Neural progenitor cell (in vitro differentiated cells): ENCODE measurements around the gene RYR3. TPM values are rescaled to one million over a fixed set of nuclear protein-coding genes. Genes with fewer than 3 reads are reported as not detected.

Source experiments
- DNase-seq: peaks from one replicate; pipeline ENCODE4 v3.0.0-alpha.2; 2016; ENCODE audit warnings: low spot score
- H2AFZ ChIP-seq: fragments of 200-600 bp; sonication (generic); replicated peaks from 2 replicates; pipeline ENCODE4 v1.6.1; 2016; ENCODE audit warnings: antibody characterized with exemption
- H3F3A ChIP-seq: fragments of 200-600 bp; sonication (generic); 2 replicates; pipeline ENCODE4 v1.6.1; 2016; ENCODE audit warnings: antibody characterized with exemption, low read depth
- H3K27ac ChIP-seq: fragments of 200-600 bp; sonication (generic); 2 replicates; pipeline ENCODE4 v1.5.1; 2016; ENCODE audit warnings: mild to moderate bottlenecking
- H3K27me3 ChIP-seq: fragments of 200-600 bp; sonication (generic); 2 replicates; pipeline ENCODE4 v1.6.1; 2016; ENCODE audit warnings: mild to moderate bottlenecking, moderate library complexity
- H3K36me3 ChIP-seq: fragments of 200-600 bp; sonication (generic); 2 replicates; pipeline ENCODE4 v1.5.1; 2016
- H3K4me1 ChIP-seq: fragments of 200-600 bp; sonication (generic); 2 replicates; pipeline ENCODE4 v1.6.1; 2016; ENCODE audit warnings: mixed run types
- H3K4me2 ChIP-seq: fragments of 200-600 bp; sonication (generic); 2 replicates; pipeline ENCODE4 v1.6.1; 2016
- H3K4me3 ChIP-seq: fragments of 200-600 bp; sonication (generic); 2 replicates; pipeline ENCODE4 v1.5.1; 2016
- H3K79me2 ChIP-seq: fragments of 200-600 bp; sonication (generic); 2 replicates; pipeline ENCODE4 v1.6.1; 2016; ENCODE audit warnings: low read depth
- H3K9ac ChIP-seq: fragments of 200-600 bp; sonication (generic); 2 replicates; pipeline ENCODE4 v1.6.1; 2016
- H3K9me3 ChIP-seq: fragments of 200-600 bp; sonication (generic); 2 replicates; pipeline ENCODE4 v1.5.1; 2016; ENCODE audit warnings: low read depth
- H4K20me1 ChIP-seq: fragments of 200-600 bp; sonication (generic); 2 replicates; pipeline ENCODE4 v1.6.1; 2016; ENCODE audit warnings: low read depth
- H3K27ac Mint-ChIP-seq: 3 replicates; pipeline ENCODE4 v1.8.0; 2021; ENCODE audit warnings: mixed read lengths
- H3K27me3 Mint-ChIP-seq: 2 replicates; pipeline ENCODE4 v1.8.0; 2022; ENCODE audit warnings: low read depth, mild to moderate bottlenecking, inconsistent platforms, moderate library complexity, mixed read lengths; ENCODE audit not compliant: insufficient read depth
- H3K36me3 Mint-ChIP-seq: 3 replicates; pipeline ENCODE4 v1.8.0; 2021; ENCODE audit warnings: mixed read lengths
- H3K4me1 Mint-ChIP-seq: 3 replicates; pipeline ENCODE4 v1.8.0; 2021; ENCODE audit warnings: mixed read lengths
- H3K4me3 Mint-ChIP-seq: 3 replicates; pipeline ENCODE4 v1.8.0; 2021; ENCODE audit warnings: mild to moderate bottlenecking, moderate library complexity, mixed read lengths
- H3K9me3 Mint-ChIP-seq: 3 replicates; pipeline ENCODE4 v1.8.0; 2020; ENCODE audit warnings: mixed read lengths
- CTCF ChIP-seq: fragments of 200-600 bp; sonication (generic); IDR thresholded peaks from 2 replicates; pipeline ENCODE4 v1.5.1; 2017; ENCODE audit warnings: antibody characterized with exemption, mild to moderate bottlenecking
- EZH2 ChIP-seq: fragments of 200-600 bp; sonication (generic); IDR thresholded peaks from 2 replicates; pipeline ENCODE4 v1.6.1; 2017; ENCODE audit warnings: antibody characterized with exemption, mild to moderate bottlenecking, moderate library complexity
- EZH2phosphoT487 ChIP-seq: fragments of 200-600 bp; sonication (generic); IDR thresholded peaks from 2 replicates; pipeline ENCODE4 v1.6.1; 2017; ENCODE audit warnings: antibody characterized with exemption
- total RNA-seq: library from RNA; depleted of rRNA; stranded (reverse); fragments of >200 nt; gene quantifications from 2 replicates; pipeline ENCODE4 v1.2.3, GENCODE V29; 2015; ENCODE audit warnings: low replicate concordance

The RYR3 gene
- total RNA-seq, 1 donor from 2014 or later = 2.1 TPM

DNA sequence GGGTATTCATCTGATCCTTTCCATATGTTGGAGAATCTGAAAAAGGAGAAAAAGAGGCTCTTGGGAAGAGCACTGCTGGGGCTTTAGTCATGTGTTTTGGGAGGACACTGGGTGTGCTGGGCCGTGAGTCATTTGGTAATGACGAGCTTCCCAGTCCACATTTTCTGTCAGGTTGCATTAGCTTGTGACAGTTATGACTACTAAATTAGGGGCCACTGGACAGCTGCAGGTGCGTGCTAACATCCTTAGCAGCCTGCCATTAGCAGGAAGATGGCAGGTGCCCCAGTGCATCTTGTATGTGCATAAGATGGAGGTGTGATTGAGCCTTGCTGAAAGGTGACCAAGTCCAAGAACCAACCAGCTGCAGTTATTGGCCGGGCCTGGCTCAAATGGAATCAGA lies 242.4 kb downstream of the RYR3 start:
- Histone ChIP-seq H3K4me2 (no peak overlapping the region), H3K9ac (no peak overlapping the region), H3K79me2 (no peaks in the 10 kb centered on the region), H3F3A (no peaks in the 10 kb centered on the region), H4K20me1 (no peaks in the 10 kb centered on the region), H2AFZ (no peak overlapping the region), H3K27me3 (no peaks in the 10 kb centered on the region), H3K27ac (no peak overlapping the region), H3K36me3 (no peaks in the 10 kb centered on the region), H3K4me3 (no peak overlapping the region), H3K9me3 (no peaks in the 10 kb centered on the region), H3K4me1 (no peaks in the 10 kb centered on the region)
- Mint-ChIP-seq H3K27ac (no peak overlapping the region), H3K4me3 (no peak overlapping the region), H3K27me3 (no peaks in the 10 kb centered on the region), H3K4me1 (no peaks in the 10 kb centered on the region), H3K36me3 (no peaks in the 10 kb centered on the region), H3K9me3 (no peaks in the 10 kb centered on the region)
- no peak for TF ChIP-seq CTCF
- no peak for DNase-seq

DNA sequence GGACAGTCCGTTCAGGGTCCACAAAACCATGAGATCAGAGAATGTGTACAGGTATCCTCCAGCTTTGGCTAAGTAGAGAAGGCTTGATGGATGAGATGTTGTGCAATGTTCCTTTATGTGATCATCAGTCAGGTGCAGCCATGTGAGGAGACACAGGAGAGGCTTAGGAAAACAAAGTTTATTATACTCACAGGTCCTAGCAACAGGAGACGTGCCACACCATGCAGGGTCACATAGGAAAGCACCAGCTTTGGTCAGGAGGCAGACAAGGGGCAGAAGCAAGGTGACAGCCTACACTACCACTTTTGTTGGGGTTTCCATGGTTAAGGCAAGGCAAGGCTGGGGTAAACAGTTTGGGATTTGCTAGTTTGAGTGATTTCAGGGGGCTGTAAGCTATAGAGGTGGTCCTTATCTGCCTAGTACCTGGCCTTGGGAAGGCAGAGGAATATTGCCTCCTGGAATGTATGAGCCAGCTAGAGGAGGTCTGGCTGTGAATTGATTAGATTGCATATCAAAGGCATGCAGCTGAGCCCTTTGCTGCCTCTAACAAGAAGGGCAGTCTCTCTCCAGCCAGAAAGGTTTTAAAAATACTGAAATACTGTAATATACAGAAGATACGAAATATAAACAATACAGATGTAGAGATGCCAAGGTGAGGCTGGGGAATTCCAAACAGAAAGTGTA lies 248.6 kb downstream of the RYR3 start:
- H3K9me3 ChIP-seq = no peaks in the 10 kb centered on the region
- no peaks in the 10 kb centered on the region for H3K36me3 ChIP-seq
- H3K4me3 Mint-ChIP-seq = no peak overlapping the region
- H3K4me2 ChIP-seq = no peak overlapping the region
- H3K36me3 Mint-ChIP-seq = no peaks in the 10 kb centered on the region
- DNase-seq = no peak
- no peak overlapping the region for H3K4me3 ChIP-seq
- H3K27me3 Mint-ChIP-seq = no peaks in the 10 kb centered on the region
- no peak overlapping the region for H2AFZ ChIP-seq
- H3K27me3 ChIP-seq = no peaks in the 10 kb centered on the region
- H3K27ac Mint-ChIP-seq = no peak overlapping the region
- peaks cover 8% of the 10 kb centered on the region for H3K4me1 ChIP-seq
- no peak overlapping the region for H3K27ac ChIP-seq
- no peaks in the 10 kb centered on the region for H4K20me1 ChIP-seq
- no peaks in the 10 kb centered on the region for H3K79me2 ChIP-seq
- H3K9ac ChIP-seq = no peak overlapping the region
- H3K4me1 Mint-ChIP-seq = peaks cover 5% of the 10 kb centered on the region
- H3F3A ChIP-seq = no peaks in the 10 kb centered on the region
- no peaks in the 10 kb centered on the region for H3K9me3 Mint-ChIP-seq
- TF ChIP-seq EZH2phosphoT487 (no peak), EZH2 (no peak), CTCF (no peak)

DNA sequence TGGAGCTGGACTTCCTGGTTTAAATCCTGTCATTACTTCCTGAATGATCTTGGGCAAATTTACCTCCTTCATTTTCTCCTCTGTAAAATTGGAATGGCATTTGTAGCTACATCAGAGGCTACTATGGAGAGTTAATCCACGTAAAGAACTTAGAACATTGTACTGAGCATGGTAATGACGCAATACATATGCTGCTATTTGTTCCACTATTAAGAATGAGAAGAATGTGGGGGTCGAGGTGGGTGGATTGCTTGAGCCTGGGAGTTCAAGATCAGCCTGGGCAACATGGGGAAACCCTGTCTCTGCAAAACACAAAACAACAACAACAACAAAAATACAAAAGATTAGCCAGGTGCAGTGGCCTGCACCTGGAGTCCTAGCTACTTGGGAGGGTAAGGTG lies 250.6 kb downstream of the RYR3 start:
- Mint-ChIP-seq H3K27me3 (no peaks in the 10 kb centered on the region), H3K4me1 (peaks cover 5% of the 10 kb centered on the region), H3K27ac (no peak overlapping the region), H3K9me3 (no peaks in the 10 kb centered on the region), H3K4me3 (no peak overlapping the region), H3K36me3 (no peaks in the 10 kb centered on the region)
- no peak overlapping the region for H2AFZ ChIP-seq
- no peaks in the 10 kb centered on the region for H4K20me1 ChIP-seq
- no peak overlapping the region for H3K4me2 ChIP-seq
- peaks cover 8% of the 10 kb centered on the region for H3K4me1 ChIP-seq
- H3K27ac ChIP-seq = no peak overlapping the region
- DNase-seq = no peak
- no peaks in the 10 kb centered on the region for H3K27me3 ChIP-seq
- H3F3A ChIP-seq = no peaks in the 10 kb centered on the region
- no peaks in the 10 kb centered on the region for H3K36me3 ChIP-seq
- H3K9ac ChIP-seq = no peak overlapping the region
- no peak overlapping the region for H3K4me3 ChIP-seq
- no peaks in the 10 kb centered on the region for H3K9me3 ChIP-seq
- no peaks in the 10 kb centered on the region for H3K79me2 ChIP-seq
- TF ChIP-seq EZH2phosphoT487 (no peak), EZH2 (no peak), CTCF (no peak)
